MCF 10A (cell line): ENCODE data around the gene BMX. TPM values are rescaled to one million over a fixed set of nuclear protein-coding genes. Genes with fewer than 3 reads are reported as not detected.
A peak's percentile ranks its signal among the peaks of the same experiment; 100 is the strongest.

ENCODE experiments used
- BruUV-seq: library from RNA; stranded (reverse); fragments of 400-500 nt; replicated peaks from 2 replicates; lab custom pipeline; 2021; lab: Mats Ljungman, UMichigan
- CTCF ChIA-PET: fragments of 300-600 bp; sonication (Branson Sonifier 250); formaldehyde crosslinking; extraction: SDS; loops from one replicate; lab custom pipeline; 2021; ENCODE audit warnings: antibody characterized with exemption, inconsistent platforms; lab: Yijun Ruan, JAX
- POLR2A ChIA-PET: fragments of 300-600, 350-650 bp; sonication (Branson Sonifier 250); formaldehyde crosslinking; extraction: SDS; loops from one replicate; lab custom pipeline; 2020; ENCODE audit warnings: antibody characterized with exemption, inconsistent platforms; lab: Yijun Ruan, JAX
- DNase-seq: peaks from one replicate; pipeline ENCODE4 v3.0.0-alpha.2; 2018; ENCODE audit not compliant: unreplicated experiment
- H3K27ac Mint-ChIP-seq: one replicate; pipeline ENCODE4 v1.8.0; 2022; ENCODE audit warnings: mild to moderate bottlenecking, low read depth, mixed read lengths; ENCODE audit not compliant: unreplicated experiment
- H3K27me3 Mint-ChIP-seq: one replicate; pipeline ENCODE4 v1.8.0; 2022; ENCODE audit warnings: mixed read lengths; ENCODE audit not compliant: insufficient read depth, unreplicated experiment
- H3K36me3 Mint-ChIP-seq: one replicate; pipeline ENCODE4 v1.8.0; 2022; ENCODE audit warnings: mild to moderate bottlenecking, moderate library complexity, mixed read lengths; ENCODE audit not compliant: insufficient read depth, unreplicated experiment
- H3K4me1 Mint-ChIP-seq: one replicate; pipeline ENCODE4 v1.8.0; 2022; ENCODE audit warnings: mixed read lengths; ENCODE audit not compliant: insufficient read depth, unreplicated experiment
- H3K4me3 Mint-ChIP-seq: one replicate; pipeline ENCODE4 v1.8.0; 2022; ENCODE audit warnings: mild to moderate bottlenecking, moderate library complexity, mixed read lengths; ENCODE audit not compliant: unreplicated experiment
- H3K9me3 Mint-ChIP-seq: one replicate; pipeline ENCODE4 v1.8.0; 2022; ENCODE audit warnings: mixed read lengths; ENCODE audit not compliant: unreplicated experiment
- intact Hi-C: fragments of 100-400 bp; cut with micrococcal nuclease; formaldehyde crosslinking; loops from 2 replicates; pipeline ENCODE4 v1.14.1; 2022
- total RNA-seq: library from RNA; stranded (reverse); gene quantifications from 2 replicates; pipeline ENCODE4 v1.2.3, GENCODE V29; 2022
- TF ChIP-seq, protein P1 (sequence below): fragments of 200-600 bp; IDR thresholded peaks from one replicate; pipeline ENCODE4 v1.8.0; 2022; ENCODE audit warnings: antibody characterized with exemption, mild to moderate bottlenecking; ENCODE audit not compliant: unreplicated experiment

Gene BMX
- total RNA-seq, 1 experiment from 2014 or later, result not detected

GRCh38 chrX:15509845-15510244, 9.2 kb downstream of the BMX start:
- POLR2A ChIA-PET, result no interaction called here
- no TSS peak for BruUV-seq
- Mint-ChIP-seq H3K36me3 (no peaks in the 10 kb centered on the region), H3K4me3 (no peak overlapping the region), H3K4me1 (no peaks in the 10 kb centered on the region), H3K27me3 (peaks cover 25% of the 10 kb centered on the region), H3K27ac (no peak overlapping the region), H3K9me3 (no peaks in the 10 kb centered on the region)
- DNase-seq, result no peak
- TF ChIP-seq, protein P1, sequence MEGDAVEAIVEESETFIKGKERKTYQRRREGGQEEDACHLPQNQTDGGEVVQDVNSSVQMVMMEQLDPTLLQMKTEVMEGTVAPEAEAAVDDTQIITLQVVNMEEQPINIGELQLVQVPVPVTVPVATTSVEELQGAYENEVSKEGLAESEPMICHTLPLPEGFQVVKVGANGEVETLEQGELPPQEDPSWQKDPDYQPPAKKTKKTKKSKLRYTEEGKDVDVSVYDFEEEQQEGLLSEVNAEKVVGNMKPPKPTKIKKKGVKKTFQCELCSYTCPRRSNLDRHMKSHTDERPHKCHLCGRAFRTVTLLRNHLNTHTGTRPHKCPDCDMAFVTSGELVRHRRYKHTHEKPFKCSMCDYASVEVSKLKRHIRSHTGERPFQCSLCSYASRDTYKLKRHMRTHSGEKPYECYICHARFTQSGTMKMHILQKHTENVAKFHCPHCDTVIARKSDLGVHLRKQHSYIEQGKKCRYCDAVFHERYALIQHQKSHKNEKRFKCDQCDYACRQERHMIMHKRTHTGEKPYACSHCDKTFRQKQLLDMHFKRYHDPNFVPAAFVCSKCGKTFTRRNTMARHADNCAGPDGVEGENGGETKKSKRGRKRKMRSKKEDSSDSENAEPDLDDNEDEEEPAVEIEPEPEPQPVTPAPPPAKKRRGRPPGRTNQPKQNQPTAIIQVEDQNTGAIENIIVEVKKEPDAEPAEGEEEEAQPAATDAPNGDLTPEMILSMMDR, result no peak
- CTCF ChIA-PET, result no interaction called here
- intact Hi-C loops, result no loop called here

GRCh38 chrX:15511563-15511962, 11.0 kb downstream of the BMX start:
- intact Hi-C loops, result no loop called here
- ChIA-PET POLR2A (no interaction called here), CTCF (interaction anchor here (1.7 to 2.5 kb wide), 3 partner anchors 11 to 53 kb away, joined by 9 to 14 read pairs (median 13); partner anchors contain the start of gene BMX)
- no peaks in the 10 kb centered on the region for H3K36me3 Mint-ChIP-seq
- H3K4me1 Mint-ChIP-seq, result no peaks in the 10 kb centered on the region
- H3K4me3 Mint-ChIP-seq, result no peak overlapping the region
- peaks cover 25% of the 10 kb centered on the region for H3K27me3 Mint-ChIP-seq
- H3K27ac Mint-ChIP-seq, result no peak overlapping the region
- no peak for DNase-seq
- H3K9me3 Mint-ChIP-seq, result no peaks in the 10 kb centered on the region
- no TSS peak for BruUV-seq
- TF ChIP-seq, protein P1, result no peak

- ChIA-PET POLR2A (interaction anchor here (0.6 to 1.9 kb wide), 7 partner anchors 11 to 1262 kb away, joined by 3 to 7 read pairs (median 4); partner anchors contain the start of genes BMX and PIR), CTCF (interaction anchor here (0.7 to 2.5 kb wide), 9 partner anchors 9 to 210 kb away, joined by 3 to 14 read pairs (median 4); partner anchors contain the start of genes BMX and PIR)
- H3K4me1 Mint-ChIP-seq, result no peaks in the 10 kb centered on the region
- intact Hi-C loops, result no loop called here
- H3K27ac Mint-ChIP-seq, result no peak overlapping the region
- H3K36me3 Mint-ChIP-seq, result no peaks in the 10 kb centered on the region
- H3K4me3 Mint-ChIP-seq, result no peak overlapping the region
- BruUV-seq, result no TSS peak
- DNase-seq, result peak; percentile 43
- no peaks in the 10 kb centered on the region for H3K9me3 Mint-ChIP-seq
- H3K27me3 Mint-ChIP-seq, result peaks cover 16% of the 10 kb centered on the region
- TF ChIP-seq, protein P1, result no peak
Observed at GRCh38 chrX:15512401-15512965, 11.9 kb downstream of the BMX start.

DNA sequence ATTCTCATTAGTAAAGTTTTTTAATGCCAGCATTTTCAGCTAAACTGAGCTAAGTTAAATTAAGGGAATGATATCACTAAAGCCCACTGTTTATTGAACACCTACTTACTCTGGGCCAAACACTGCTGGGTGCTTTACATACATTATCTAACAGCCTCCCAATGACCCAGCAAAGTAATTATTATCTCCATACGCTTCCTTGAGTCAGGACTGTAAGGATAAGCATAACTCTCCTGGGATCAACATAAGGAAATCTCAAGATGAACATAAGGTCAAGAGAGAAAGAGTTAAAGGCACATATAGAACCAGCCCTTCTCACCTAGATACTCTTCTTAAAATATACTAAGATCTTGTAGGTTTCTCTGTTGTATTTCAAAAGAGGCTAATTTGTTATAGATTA, 13.7 kb downstream of the BMX start:
- Mint-ChIP-seq H3K9me3 (peaks cover 4% of the 10 kb centered on the region), H3K27me3 (peaks cover 15% of the 10 kb centered on the region), H3K36me3 (no peaks in the 10 kb centered on the region), H3K4me1 (no peaks in the 10 kb centered on the region), H3K27ac (no peak overlapping the region), H3K4me3 (no peak overlapping the region)
- ChIA-PET CTCF (interaction anchor here (1.4 to 2.5 kb wide), 3 partner anchors 14 to 50 kb away, joined by 3 to 13 read pairs (median 11); partner anchors contain the start of gene BMX), POLR2A (interaction anchor here (1.9 kb wide), 1 partner anchor 21 kb away, joined by 7 read pairs; the partner anchor contains the start of gene PIR)
- intact Hi-C loops, result no loop called here
- TF ChIP-seq, protein P1, result no peak
- no TSS peak for BruUV-seq
- no peak for DNase-seq
